PC-9 (cell line): ENCODE data around the gene ELOVL7. TPM values are rescaled to one million over a fixed set of nuclear protein-coding genes. Genes with fewer than 3 reads are reported as not detected.
"Not testable (repeated sequence)": the region's sequence is repeated elsewhere in the genome, so short reads cannot be mapped to it uniquely, and the experiment has no call there.

Experiments
- BruUV-seq: library from RNA; stranded (reverse); fragments of 400-500 nt; replicated peaks from 2 replicates; lab custom pipeline; 2021; lab: Mats Ljungman, UMichigan
- CTCF ChIA-PET: fragments of 300-600 bp; sonication (Branson Sonifier 250); formaldehyde crosslinking; loops from one replicate; lab custom pipeline; 2022; ENCODE audit warnings: antibody characterized with exemption; lab: Charles Lee
- POLR2A ChIA-PET: fragments of 300-600 bp; sonication (Branson Sonifier 250); formaldehyde crosslinking; loops from one replicate; lab custom pipeline; 2022; ENCODE audit warnings: antibody characterized with exemption; ENCODE audit not compliant: unreplicated experiment; lab: Charles Lee
- DNase-seq, 2 experiments: peaks; one replicate each; pipeline versions ENCODE4 v3.0.0 to v3.0.0-alpha.2; 2015 to 2022; ENCODE audit warnings: mixed read lengths in 1 of 2
- H2AFZ ChIP-seq: fragments of 200-600 bp; sonication (generic); 2 replicates; pipeline ENCODE4 v1.8.1; 2017; ENCODE audit warnings: antibody characterized with exemption
- H3F3A ChIP-seq: fragments of 200-600 bp; sonication (generic); 2 replicates; pipeline ENCODE4 v1.8.1; 2017; ENCODE audit warnings: antibody characterized with exemption, mild to moderate bottlenecking, low read depth; ENCODE audit not compliant: insufficient read depth
- H3K27ac ChIP-seq: fragments of 200-600 bp; sonication (generic); 2 replicates; pipeline ENCODE4 v1.6.1; 2016; ENCODE audit warnings: mixed run types
- H3K27me3 ChIP-seq: fragments of 200-600 bp; sonication (generic); 2 replicates; pipeline ENCODE4 v1.6.1; 2016; ENCODE audit warnings: low read depth, mixed run types; ENCODE audit not compliant: insufficient read depth
- H3K36me3 ChIP-seq: fragments of 200-600 bp; sonication (generic); 2 replicates; pipeline ENCODE4 v1.6.1; 2016; ENCODE audit warnings: low read depth, mixed run types
- H3K4me1 ChIP-seq: fragments of 200-600 bp; sonication (generic); replicated peaks from 2 replicates; pipeline ENCODE4 v1.6.1; 2016; ENCODE audit warnings: mixed run types; ENCODE audit not compliant: insufficient read depth
- H3K4me2 ChIP-seq: fragments of 200-600 bp; sonication (generic); 2 replicates; pipeline ENCODE4 v1.6.1; 2017; ENCODE audit warnings: mixed run types
- H3K4me3 ChIP-seq: fragments of 200-600 bp; sonication (generic); 2 replicates; pipeline ENCODE4 v1.6.1; 2016; ENCODE audit warnings: mixed run types
- H3K79me2 ChIP-seq: fragments of 200-600 bp; sonication (generic); 2 replicates; pipeline ENCODE4 v1.6.1; 2017; ENCODE audit warnings: low read depth, mixed run types
- H3K9me2 ChIP-seq: fragments of 200-600 bp; sonication (generic); 2 replicates; pipeline ENCODE4 v1.8.1; 2017; ENCODE audit warnings: mild to moderate bottlenecking; ENCODE audit not compliant: insufficient read depth
- H3K9me3 ChIP-seq: fragments of 200-600 bp; sonication (generic); 2 replicates; pipeline ENCODE4 v1.8.1; 2016; ENCODE audit warnings: low read depth; ENCODE audit not compliant: insufficient read depth
- H4K20me1 ChIP-seq: fragments of 200-600 bp; sonication (generic); 2 replicates; pipeline ENCODE4 v1.8.1; 2017; ENCODE audit not compliant: insufficient read depth
- CTCF ChIP-seq: fragments of 200-600 bp; sonication (generic); conservative IDR thresholded peaks from 2 replicates; pipeline ENCODE4 v1.6.1; 2017; ENCODE audit warnings: mixed run types, antibody characterized with exemption, mild to moderate bottlenecking, moderate library complexity
- EZH2 ChIP-seq: fragments of 200-600 bp; sonication (generic); IDR thresholded peaks from 2 replicates; pipeline ENCODE4 v1.8.0; 2017; ENCODE audit warnings: antibody characterized with exemption, low read depth
- intact Hi-C: fragments of 100-400 bp; cut with micrococcal nuclease; formaldehyde crosslinking; loops from one replicate; pipeline ENCODE4 v1.10.0; 2022; ENCODE audit not compliant: unreplicated experiment
- total RNA-seq: library from RNA; stranded (reverse); gene quantifications from 2 replicates; pipeline ENCODE4 v1.2.3, GENCODE V29; 2021

Gene ELOVL7
- total RNA-seq, 1 experiment from 2014 or later = 24.3 TPM

- no TSS peak for BruUV-seq
- POLR2A ChIA-PET = interaction anchor here (0.6 kb wide), 1 partner anchor 1222 kb away, joined by 9 read pairs; no protein-coding TSS in a partner anchor
- Histone ChIP-seq H3K4me2 (no peak overlapping the region), H3K27me3 (no peaks in the 10 kb centered on the region), H3K4me1 (no peaks in the 10 kb centered on the region), H3K79me2 (no peaks in the 10 kb centered on the region), H3K9me3 (no peaks in the 10 kb centered on the region), H3K9me2 (no peaks in the 10 kb centered on the region), H3K36me3 (no peaks in the 10 kb centered on the region), H3K4me3 (no peak overlapping the region), H4K20me1 (no peaks in the 10 kb centered on the region), H3K27ac (no peak overlapping the region), H2AFZ (no peak overlapping the region), H3F3A (no peaks in the 10 kb centered on the region)
- no peak for DNase-seq
- CTCF ChIA-PET = no interaction called here
- no peak for TF ChIP-seq EZH2
- TF ChIP-seq CTCF = no peak
- intact Hi-C loops = no loop called here
These were observed 105.1 kb downstream of the ELOVL7 start for GRCh38 chr5:60738933-60739332.

- Histone ChIP-seq H3K27me3 (no peaks in the 10 kb centered on the region), H3K9me3 (no peaks in the 10 kb centered on the region), H4K20me1 (no peaks in the 10 kb centered on the region), H3K79me2 (no peaks in the 10 kb centered on the region), H3K4me3 (no peak overlapping the region), H2AFZ (no peak overlapping the region), H3F3A (no peaks in the 10 kb centered on the region), H3K4me1 (no peaks in the 10 kb centered on the region), H3K27ac (no peak overlapping the region), H3K9me2 (no peaks in the 10 kb centered on the region), H3K4me2 (no peak overlapping the region), H3K36me3 (no peaks in the 10 kb centered on the region)
- no peak for DNase-seq
- BruUV-seq = no TSS peak
- TF ChIP-seq CTCF (no peak), EZH2 (no peak)
- intact Hi-C loops = no loop called here
- CTCF ChIA-PET = no interaction called here
- POLR2A ChIA-PET = no interaction called here
These were observed 105.6 kb downstream of the ELOVL7 start for GRCh38 chr5:60738461-60738860.

- CTCF ChIA-PET, intact Hi-C loops: not testable (repeated sequence)
These were observed 113.2 kb downstream of the ELOVL7 start for GRCh38 chr5:60730858-60731257.

GRCh38 chr5:60727033-60727679, 116.9 kb downstream of the ELOVL7 start:
- ChIA-PET POLR2A (no interaction called here), CTCF (no interaction called here)
- no peaks in the 10 kb centered on the region for H3K4me1 ChIP-seq
- H3K9me3 ChIP-seq = no peaks in the 10 kb centered on the region
- no peaks in the 10 kb centered on the region for H3K36me3 ChIP-seq
- H3K9me2 ChIP-seq = no peaks in the 10 kb centered on the region
- no peak for TF ChIP-seq CTCF
- TF ChIP-seq EZH2 = no peak
- intact Hi-C loops = no loop called here
- H3K4me2 ChIP-seq = no peak overlapping the region
- no TSS peak for BruUV-seq
- no peak overlapping the region for H3K27ac ChIP-seq
- H4K20me1 ChIP-seq = no peaks in the 10 kb centered on the region
- H3K27me3 ChIP-seq = no peaks in the 10 kb centered on the region
- H3K79me2 ChIP-seq = no peaks in the 10 kb centered on the region
- H2AFZ ChIP-seq = no peak overlapping the region
- no peaks in the 10 kb centered on the region for H3F3A ChIP-seq
- H3K4me3 ChIP-seq = no peak overlapping the region
- no peak for DNase-seq

More at GRCh38 chr5:60730858-60731257, 113.2 kb downstream of the ELOVL7 start:
- H4K20me1 ChIP-seq, DNase-seq, H3F3A ChIP-seq, POLR2A ChIA-PET, H3K79me2 ChIP-seq, H3K9me3 ChIP-seq, H3K4me3 ChIP-seq, H3K4me1 ChIP-seq, BruUV-seq, H2AFZ ChIP-seq, H3K27ac ChIP-seq, H3K4me2 ChIP-seq, H3K27me3 ChIP-seq, H3K36me3 ChIP-seq, H3K9me2 ChIP-seq: not testable (repeated sequence)
